OCI-LY7 (cell line): Measurements from ENCODE around the gene BSND. TPM values are rescaled to one million over a fixed set of nuclear protein-coding genes. Genes with fewer than 3 reads are reported as not detected.

Experiments
- BruUV-seq: library from RNA; stranded (reverse); fragments of 400-500 nt; replicated peaks from 2 replicates; lab custom pipeline; 2021; lab: Mats Ljungman, UMichigan
- CTCF ChIA-PET: fragments of 300-600 bp; sonication (Branson Sonifier 250); formaldehyde crosslinking; loops from one replicate; lab custom pipeline; 2022; ENCODE audit warnings: antibody characterized with exemption; ENCODE audit not compliant: unreplicated experiment; lab: Charles Lee
- POLR2A ChIA-PET: fragments of 300-600 bp; sonication (Branson Sonifier 250); formaldehyde crosslinking; loops from one replicate; lab custom pipeline; 2022; ENCODE audit warnings: antibody characterized with exemption; lab: Charles Lee
- DNase-seq: peaks from one replicate; pipeline ENCODE4 v3.0.0-alpha.2; 2015; ENCODE audit warnings: low spot score
- H2AFZ ChIP-seq: fragments of 200-600 bp; sonication (generic), shearing (Covaris generic); 2 replicates; pipeline ENCODE4 v1.6.1; 2014; ENCODE audit warnings: mild to moderate bottlenecking, antibody characterized with exemption, low read length, moderate library complexity
- H3K27ac ChIP-seq: fragments of 200-600 bp; sonication (generic); 2 replicates; pipeline ENCODE4 v1.5.1; 2014; ENCODE audit warnings: mixed run types, low read depth, mild to moderate bottlenecking, moderate library complexity, low read length, inconsistent platforms; ENCODE audit not compliant: poor library complexity, severe bottlenecking
- H3K36me3 ChIP-seq: fragments of 200-600 bp; sonication (generic); 2 replicates; pipeline ENCODE4 v1.6.1; 2014; ENCODE audit warnings: mild to moderate bottlenecking, antibody characterized with exemption, low read length, moderate library complexity, mixed read lengths; ENCODE audit not compliant: insufficient read depth
- H3K4me1 ChIP-seq: fragments of 200-600 bp; sonication (generic); 2 replicates; pipeline ENCODE4 v1.5.1; 2014; ENCODE audit warnings: mild to moderate bottlenecking, low read length; ENCODE audit not compliant: insufficient read depth, poor library complexity, severe bottlenecking
- H3K4me2 ChIP-seq: fragments of 200-600 bp; sonication (generic); 2 replicates; pipeline ENCODE4 v1.6.1; 2014; ENCODE audit warnings: mild to moderate bottlenecking, low read length
- H3K4me3 ChIP-seq: fragments of 200-600 bp; sonication (generic); 2 replicates; pipeline ENCODE4 v1.5.1; 2014; ENCODE audit warnings: mild to moderate bottlenecking, low read depth, low read length; ENCODE audit not compliant: poor library complexity, severe bottlenecking
- H3K79me2 ChIP-seq: fragments of 200-600 bp; sonication (generic); 2 replicates; pipeline ENCODE4 v1.6.1; 2016; ENCODE audit warnings: low read depth, mild to moderate bottlenecking, low read length, moderate library complexity, mixed read lengths; ENCODE audit not compliant: insufficient read depth
- H3K9me2 ChIP-seq: fragments of 200-600 bp; sonication (generic); 2 replicates; pipeline ENCODE4 v1.6.1; 2016; ENCODE audit warnings: mild to moderate bottlenecking, low read length, mixed read lengths; ENCODE audit not compliant: insufficient read depth
- H3K9me3 ChIP-seq: fragments of 200-600 bp; sonication (generic); 2 replicates; pipeline ENCODE4 v1.6.1; 2014; ENCODE audit warnings: mild to moderate bottlenecking, mixed run types, low read length, mixed read lengths
- H4K20me1 ChIP-seq: fragments of 200-600 bp; sonication (generic); 2 replicates; pipeline ENCODE4 v1.6.1; 2014; ENCODE audit warnings: mild to moderate bottlenecking, antibody characterized with exemption, low read length, moderate library complexity, mixed read lengths; ENCODE audit not compliant: insufficient read depth
- EZH2phosphoT487 ChIP-seq: fragments of 200-600 bp; sonication (generic); IDR thresholded peaks from 2 replicates; pipeline ENCODE4 v1.6.1; 2018; ENCODE audit warnings: low read depth, borderline replicate concordance, mild to moderate bottlenecking, mixed run types, antibody characterized with exemption, low read length, moderate library complexity, mixed read lengths
- intact Hi-C: fragments of 100-400 bp; cut with micrococcal nuclease; formaldehyde crosslinking; loops from one replicate; pipeline ENCODE4 v1.10.0; 2022; ENCODE audit not compliant: unreplicated experiment
- total RNA-seq, 2 experiments: library from RNA; depleted of rRNA in 1 of 2; stranded (reverse); fragments of >200 nt in 1 of 2; shearing (Covaris generic) in 1 of 2; gene quantifications; 2 replicates each; pipeline ENCODE4 v1.2.3, GENCODE V29; 2014 to 2022
- TF ChIP-seq, protein P1 (sequence below): fragments of 200-600 bp; sonication (generic); conservative IDR thresholded peaks from 2 replicates; pipeline ENCODE4 v1.5.1; 2014; ENCODE audit warnings: mild to moderate bottlenecking, antibody characterized with exemption, low read length, moderate library complexity, mixed read lengths

BSND gene
- total RNA-seq, 2 experiments from 2014 or later = not detected

DNA sequence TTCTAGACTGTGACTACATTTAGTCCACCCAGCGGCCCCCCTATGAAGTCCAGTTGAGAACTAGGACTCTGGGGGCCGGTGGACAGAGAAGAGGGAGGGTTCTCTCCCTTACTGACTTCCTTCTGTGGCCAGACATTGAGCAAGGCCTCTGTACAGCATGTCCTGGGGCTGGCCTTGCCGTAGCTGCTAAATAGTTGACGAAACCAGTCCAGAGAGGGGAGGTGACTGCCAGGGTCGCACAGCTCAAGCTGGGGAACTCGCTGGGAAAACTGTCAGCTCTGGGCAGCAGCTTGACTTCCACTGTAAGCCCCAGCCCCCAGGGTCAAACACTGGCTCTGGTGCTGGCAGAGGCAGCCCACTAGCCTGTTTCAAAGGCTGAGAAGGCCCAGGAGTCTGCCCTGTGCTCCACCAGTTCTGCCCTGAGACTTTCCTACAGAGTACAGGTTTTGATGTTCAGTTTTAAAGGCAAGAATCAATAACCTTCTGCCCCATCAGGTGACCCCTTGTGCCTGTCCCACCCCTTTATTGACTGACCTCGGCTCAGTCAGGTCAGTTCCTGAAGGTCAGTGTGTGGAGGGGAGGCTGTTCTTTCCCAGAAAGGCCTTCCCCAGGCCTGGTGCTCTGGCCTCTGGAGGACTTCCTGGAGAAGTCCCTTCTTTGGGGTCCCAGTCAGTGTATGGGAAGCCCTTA lies 54.7 kb downstream of the BSND start:
- POLR2A ChIA-PET = no interaction called here
- CTCF ChIA-PET = no interaction called here
- H3K9me2 ChIP-seq = no peaks in the 10 kb centered on the region
- no peaks in the 10 kb centered on the region for H3K4me1 ChIP-seq
- no TSS peak for BruUV-seq
- no peak for DNase-seq
- H3K9me3 ChIP-seq = no peaks in the 10 kb centered on the region
- H3K4me2 ChIP-seq = no peak overlapping the region
- no peak overlapping the region for H2AFZ ChIP-seq
- no peaks in the 10 kb centered on the region for H3K79me2 ChIP-seq
- H3K4me3 ChIP-seq = no peak overlapping the region
- intact Hi-C loops = no loop called here
- H3K27ac ChIP-seq = no peak overlapping the region
- no peaks in the 10 kb centered on the region for H4K20me1 ChIP-seq
- H3K36me3 ChIP-seq = no peaks in the 10 kb centered on the region
- TF ChIP-seq, protein P1, sequence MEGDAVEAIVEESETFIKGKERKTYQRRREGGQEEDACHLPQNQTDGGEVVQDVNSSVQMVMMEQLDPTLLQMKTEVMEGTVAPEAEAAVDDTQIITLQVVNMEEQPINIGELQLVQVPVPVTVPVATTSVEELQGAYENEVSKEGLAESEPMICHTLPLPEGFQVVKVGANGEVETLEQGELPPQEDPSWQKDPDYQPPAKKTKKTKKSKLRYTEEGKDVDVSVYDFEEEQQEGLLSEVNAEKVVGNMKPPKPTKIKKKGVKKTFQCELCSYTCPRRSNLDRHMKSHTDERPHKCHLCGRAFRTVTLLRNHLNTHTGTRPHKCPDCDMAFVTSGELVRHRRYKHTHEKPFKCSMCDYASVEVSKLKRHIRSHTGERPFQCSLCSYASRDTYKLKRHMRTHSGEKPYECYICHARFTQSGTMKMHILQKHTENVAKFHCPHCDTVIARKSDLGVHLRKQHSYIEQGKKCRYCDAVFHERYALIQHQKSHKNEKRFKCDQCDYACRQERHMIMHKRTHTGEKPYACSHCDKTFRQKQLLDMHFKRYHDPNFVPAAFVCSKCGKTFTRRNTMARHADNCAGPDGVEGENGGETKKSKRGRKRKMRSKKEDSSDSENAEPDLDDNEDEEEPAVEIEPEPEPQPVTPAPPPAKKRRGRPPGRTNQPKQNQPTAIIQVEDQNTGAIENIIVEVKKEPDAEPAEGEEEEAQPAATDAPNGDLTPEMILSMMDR = no peak
- TF ChIP-seq EZH2phosphoT487 = no peak

DNA sequence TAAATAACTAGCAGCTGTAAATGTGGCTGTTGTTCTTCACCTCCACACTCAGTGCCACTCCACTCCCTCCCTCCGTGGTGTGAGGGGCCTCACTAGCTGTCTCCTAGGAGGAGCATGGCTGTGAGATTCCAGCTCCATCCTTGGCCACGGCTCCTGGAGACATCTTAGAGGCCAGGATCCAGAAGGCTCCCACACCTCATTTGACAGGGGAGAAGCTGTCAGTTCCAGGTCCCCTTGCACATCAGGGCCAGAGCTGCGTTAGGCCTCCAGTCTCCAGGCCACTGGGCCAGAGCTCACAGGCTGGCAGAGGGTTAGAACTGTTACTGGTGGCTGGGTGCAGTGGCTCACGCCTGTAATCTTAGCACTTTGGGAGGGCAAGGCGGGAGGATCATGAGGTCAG lies 55.7 kb downstream of the BSND start:
- no TSS peak for BruUV-seq
- CTCF ChIA-PET = interaction anchor here (0.5 kb wide), 1 partner anchor 54 kb away, joined by 3 read pairs; no protein-coding TSS in a partner anchor

More for the DNA sequence above, 55.7 kb downstream of the BSND start:
- Histone ChIP-seq H3K9me3 (no peaks in the 10 kb centered on the region), H3K4me3 (no peak overlapping the region), H3K79me2 (no peaks in the 10 kb centered on the region), H4K20me1 (no peaks in the 10 kb centered on the region), H3K27ac (no peak overlapping the region), H3K4me1 (no peaks in the 10 kb centered on the region), H2AFZ (no peak overlapping the region), H3K36me3 (no peaks in the 10 kb centered on the region), H3K9me2 (no peaks in the 10 kb centered on the region), H3K4me2 (no peak overlapping the region)
- TF ChIP-seq, protein P1 = no peak
- TF ChIP-seq EZH2phosphoT487 = no peak
- no peak for DNase-seq
- intact Hi-C loops = no loop called here
- POLR2A ChIA-PET = no interaction called here
